A549 (cell line): Measurements from ENCODE around the gene ZNF32.

Experiments
- BHLHE40 ChIP-seq: IDR thresholded peaks from 2 replicates; pipeline ENCODE4 v1.6.1; 2012; ENCODE audit warnings: low read depth, low read length, inconsistent platforms
- CTCF ChIP-seq: fragments of >200 bp; sonication (Bioruptor Twin); formaldehyde crosslinking; IDR thresholded peaks from 3 replicates; pipeline ENCODE4 v1.5.1; 2016
- ESRRA ChIP-seq: fragments of 150-350 bp; IDR thresholded peaks from 2 replicates; pipeline ENCODE4 v1.6.1; 2014; ENCODE audit warnings: mild to moderate bottlenecking, low read length, borderline replicate concordance
- JUN ChIP-seq, 2 experiments: fragments of >200 bp; sonication (Bioruptor Twin); formaldehyde crosslinking; IDR thresholded peaks; 2 replicates in 1 of 2; 3 replicates in 1 of 2; pipeline ENCODE4 v1.6.1; 2016 to 2017
- NPAS2 ChIP-seq: fragments of 250-450 bp; sonication (Bioruptor Pico); IDR thresholded peaks from 2 replicates; pipeline ENCODE4 v1.8.0; 2022; ENCODE audit warnings: mild to moderate bottlenecking, moderate library complexity, borderline replicate concordance
- PBX3 ChIP-seq: IDR thresholded peaks from 2 replicates; pipeline ENCODE4 v1.6.1; 2012
- POLR2A ChIP-seq: IDR thresholded peaks from 2 replicates; pipeline ENCODE4 v1.6.1; 2012; ENCODE audit warnings: mild to moderate bottlenecking, low read length
- RFX5 ChIP-seq: fragments of 450-650 bp; IDR thresholded peaks from 2 replicates; pipeline ENCODE4 v1.7.1; 2014; ENCODE audit warnings: antibody characterized with exemption, mild to moderate bottlenecking, moderate library complexity
- ZFP36 ChIP-seq: fragments of 450-650 bp; IDR thresholded peaks from 2 replicates; pipeline ENCODE4 v1.6.1; 2014; ENCODE audit warnings: borderline replicate concordance; ENCODE audit not compliant: partially characterized antibody
- TF ChIP-seq, protein P1 (sequence below): fragments of 450-650 bp; IDR thresholded peaks from 2 replicates; pipeline ENCODE4 v1.6.1; 2014; ENCODE audit warnings: antibody characterized with exemption

GRCh38 chr10:43698156-43698555 lies 49.5 kb upstream of the ZNF32 start:
- TF ChIP-seq CTCF, result no peak
- TF ChIP-seq, protein P1, sequence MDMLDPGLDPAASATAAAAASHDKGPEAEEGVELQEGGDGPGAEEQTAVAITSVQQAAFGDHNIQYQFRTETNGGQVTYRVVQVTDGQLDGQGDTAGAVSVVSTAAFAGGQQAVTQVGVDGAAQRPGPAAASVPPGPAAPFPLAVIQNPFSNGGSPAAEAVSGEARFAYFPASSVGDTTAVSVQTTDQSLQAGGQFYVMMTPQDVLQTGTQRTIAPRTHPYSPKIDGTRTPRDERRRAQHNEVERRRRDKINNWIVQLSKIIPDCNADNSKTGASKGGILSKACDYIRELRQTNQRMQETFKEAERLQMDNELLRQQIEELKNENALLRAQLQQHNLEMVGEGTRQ, result no peak
- no peak for TF ChIP-seq RFX5
- TF ChIP-seq ZFP36, result no peak
- TF ChIP-seq JUN (IDR thresholded peaks at IDR 0.05), result no peak
- TF ChIP-seq BHLHE40, result no peak
- TF ChIP-seq POLR2A, result no peak
- TF ChIP-seq ESRRA, result no peak
- no peak for TF ChIP-seq PBX3
- no peak for TF ChIP-seq NPAS2
